CD4-positive, alpha-beta T cell treated with Interleukin-10 for 1 hour (primary cell): ENCODE measurements around the gene SEPTIN10.

Experiments
- DNase-seq: peaks from one replicate; pipeline ENCODE4 v3.0.0-alpha.2; 2020

Gene SEPTIN10

DNA sequence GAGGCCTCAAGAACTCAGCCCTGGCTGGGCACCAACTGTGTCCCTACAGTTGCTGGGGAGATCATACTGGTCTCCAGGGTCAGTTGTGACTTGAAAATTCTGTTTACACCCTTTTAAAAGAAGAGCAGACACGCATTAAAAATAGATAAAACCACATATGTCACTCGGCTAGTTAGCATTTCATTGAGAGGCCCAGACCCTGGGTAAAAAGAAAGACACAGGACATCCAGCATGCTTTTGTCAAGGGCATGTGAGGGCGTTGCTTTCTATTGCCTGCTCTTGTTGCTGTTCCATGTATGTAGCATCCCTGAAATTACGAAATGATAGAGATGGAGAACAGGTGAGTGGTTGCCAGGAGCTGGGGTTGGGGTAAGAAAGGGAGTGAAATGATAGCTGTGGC lies 94.3 kb downstream of the SEPTIN10 start:
- no peak for DNase-seq

DNA sequence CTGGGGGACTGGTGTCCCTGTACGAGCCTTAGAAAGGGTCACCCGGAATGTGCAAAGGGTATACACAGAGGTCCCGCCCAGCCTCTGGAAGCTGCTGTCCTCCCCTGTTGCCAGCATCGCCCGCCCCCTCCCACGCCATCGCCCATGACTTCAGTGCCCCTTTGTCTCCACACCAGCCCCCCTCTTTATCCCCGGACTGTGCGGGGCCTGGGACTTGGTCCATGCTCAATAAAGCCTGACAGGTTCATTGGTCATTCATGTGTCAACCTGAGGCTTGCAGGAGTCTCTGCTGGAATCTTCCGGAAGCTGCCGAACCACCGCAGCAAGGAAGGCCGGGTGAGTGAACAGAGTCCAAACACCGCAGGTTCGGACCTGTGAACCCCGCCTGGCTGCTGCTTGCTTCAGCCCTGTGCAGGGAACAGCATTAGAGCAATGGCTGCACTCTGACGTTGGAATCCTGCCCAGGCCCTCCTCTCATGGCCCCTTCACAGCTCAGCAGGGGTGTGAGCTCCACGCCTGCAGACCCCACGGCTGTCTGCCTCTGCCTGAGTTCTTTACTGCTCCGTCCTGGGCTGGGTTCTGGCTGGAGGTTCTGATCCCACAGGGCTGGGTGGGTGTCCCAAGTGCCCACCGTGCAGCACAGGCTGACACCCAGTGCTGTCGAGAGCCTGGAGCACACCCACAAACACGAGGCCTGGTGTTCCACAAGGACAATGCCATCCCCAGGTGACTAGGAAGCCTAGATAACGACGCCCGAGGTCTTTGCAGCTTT lies 96.5 kb downstream of the SEPTIN10 start:
- DNase-seq = no peak

- DNase-seq = no peak
These were observed 97.2 kb downstream of the SEPTIN10 start for GRCh38 chr2:109516445-109517117.

DNA sequence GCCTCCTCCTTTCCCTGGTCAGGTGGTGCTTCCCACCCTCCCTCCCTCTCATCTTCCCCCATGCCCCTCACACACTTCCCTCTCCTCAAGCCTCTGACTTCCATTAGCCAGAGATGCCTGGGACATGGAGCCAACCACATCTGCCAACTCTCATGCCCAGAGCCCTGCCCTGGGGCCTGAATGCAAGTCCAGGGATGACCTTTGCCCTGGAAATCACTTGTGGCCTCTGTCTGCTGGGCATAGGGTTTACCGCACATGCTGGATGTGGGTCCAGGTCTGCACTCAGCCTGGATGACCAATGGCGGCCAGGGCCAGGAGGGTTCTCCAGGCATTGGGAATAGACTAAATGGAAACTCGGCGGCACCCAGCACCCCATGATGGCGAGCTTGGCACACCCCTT lies 98.9 kb downstream of the SEPTIN10 start:
- no peak for DNase-seq

DNA sequence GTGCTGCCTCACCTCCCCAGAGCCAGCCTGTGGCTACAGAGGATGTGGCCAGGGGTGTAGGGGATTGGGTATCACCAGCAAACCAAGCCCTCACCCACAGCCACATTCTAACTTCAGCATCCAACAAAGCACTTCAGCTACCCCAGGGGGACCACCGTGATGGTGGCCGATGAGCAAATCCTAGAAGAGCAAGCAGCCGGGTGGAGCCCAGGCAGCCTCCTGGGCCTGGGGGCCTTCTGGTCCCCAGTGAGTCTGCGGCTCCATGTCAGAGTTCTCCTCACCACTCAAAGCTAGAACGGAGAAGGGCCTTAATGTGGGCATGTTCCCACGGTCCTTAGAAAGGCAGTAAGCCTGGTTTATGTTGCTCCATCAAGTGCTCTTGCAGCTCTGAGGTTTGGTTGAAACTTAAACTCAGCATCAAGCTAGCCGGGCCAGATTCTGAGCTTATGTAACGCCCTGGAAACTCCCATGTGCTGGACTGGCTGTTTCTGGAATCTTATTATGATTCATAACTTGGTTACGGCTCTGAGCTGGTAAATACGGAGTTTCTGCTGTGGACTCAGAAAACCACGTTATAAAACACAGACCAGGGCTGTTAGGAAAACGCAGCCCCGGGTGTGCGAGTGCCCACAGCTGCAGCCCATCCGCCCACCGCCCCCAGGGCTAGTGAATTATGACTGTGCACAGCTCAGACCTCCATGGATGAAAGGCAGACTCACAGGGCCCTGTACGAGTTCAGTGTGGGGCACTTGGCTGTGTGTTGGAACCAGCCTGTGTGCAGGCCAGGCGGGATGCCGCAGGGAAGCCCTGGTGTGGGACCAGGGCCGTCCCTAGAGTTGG lies 99.8 kb downstream of the SEPTIN10 start:
- no peak for DNase-seq

GRCh38 chr2:109513230-109513629 lies 100.5 kb downstream of the SEPTIN10 start:
- DNase-seq = no peak

DNA sequence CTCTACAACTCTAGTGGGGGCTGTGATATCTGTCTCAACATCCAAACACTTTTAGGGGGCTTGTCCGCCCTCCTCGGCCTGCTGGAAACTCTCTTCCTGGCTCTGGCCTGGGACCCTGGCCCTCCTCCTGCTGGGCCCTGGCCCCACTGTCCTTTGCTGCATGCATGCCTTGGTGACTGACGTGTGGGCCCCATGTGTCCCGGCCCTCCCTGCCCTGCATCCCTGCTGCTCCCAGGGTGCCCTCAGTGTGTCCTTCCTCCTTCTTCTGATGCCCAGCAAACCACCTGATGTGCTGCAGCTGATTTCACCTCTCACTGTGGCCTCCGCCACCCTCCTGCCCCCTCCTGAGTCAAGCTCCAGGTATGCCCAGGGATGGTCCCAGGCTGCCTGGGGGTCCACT lies 101.7 kb downstream of the SEPTIN10 start:
- no peak for DNase-seq

DNA sequence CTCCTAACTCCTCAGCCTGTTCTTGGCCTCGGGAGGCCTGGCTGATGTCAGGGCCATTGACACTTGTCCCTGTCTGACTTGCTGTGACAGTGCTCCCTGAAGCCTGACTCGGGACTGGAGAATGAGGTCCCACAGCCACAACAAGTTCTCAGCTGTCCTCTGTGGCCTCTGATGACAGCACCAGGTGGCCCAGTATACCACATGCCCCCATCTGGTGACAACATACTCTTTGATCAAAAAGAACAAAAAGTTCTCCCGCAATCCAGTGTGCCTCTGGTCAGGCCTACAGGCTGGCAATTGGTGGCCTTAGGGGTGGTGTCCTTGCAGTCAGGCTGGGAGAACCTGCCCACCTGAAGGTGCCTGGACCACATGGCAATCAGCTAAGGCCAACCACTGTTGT lies 102.6 kb downstream of the SEPTIN10 start:
- no peak for DNase-seq

DNA sequence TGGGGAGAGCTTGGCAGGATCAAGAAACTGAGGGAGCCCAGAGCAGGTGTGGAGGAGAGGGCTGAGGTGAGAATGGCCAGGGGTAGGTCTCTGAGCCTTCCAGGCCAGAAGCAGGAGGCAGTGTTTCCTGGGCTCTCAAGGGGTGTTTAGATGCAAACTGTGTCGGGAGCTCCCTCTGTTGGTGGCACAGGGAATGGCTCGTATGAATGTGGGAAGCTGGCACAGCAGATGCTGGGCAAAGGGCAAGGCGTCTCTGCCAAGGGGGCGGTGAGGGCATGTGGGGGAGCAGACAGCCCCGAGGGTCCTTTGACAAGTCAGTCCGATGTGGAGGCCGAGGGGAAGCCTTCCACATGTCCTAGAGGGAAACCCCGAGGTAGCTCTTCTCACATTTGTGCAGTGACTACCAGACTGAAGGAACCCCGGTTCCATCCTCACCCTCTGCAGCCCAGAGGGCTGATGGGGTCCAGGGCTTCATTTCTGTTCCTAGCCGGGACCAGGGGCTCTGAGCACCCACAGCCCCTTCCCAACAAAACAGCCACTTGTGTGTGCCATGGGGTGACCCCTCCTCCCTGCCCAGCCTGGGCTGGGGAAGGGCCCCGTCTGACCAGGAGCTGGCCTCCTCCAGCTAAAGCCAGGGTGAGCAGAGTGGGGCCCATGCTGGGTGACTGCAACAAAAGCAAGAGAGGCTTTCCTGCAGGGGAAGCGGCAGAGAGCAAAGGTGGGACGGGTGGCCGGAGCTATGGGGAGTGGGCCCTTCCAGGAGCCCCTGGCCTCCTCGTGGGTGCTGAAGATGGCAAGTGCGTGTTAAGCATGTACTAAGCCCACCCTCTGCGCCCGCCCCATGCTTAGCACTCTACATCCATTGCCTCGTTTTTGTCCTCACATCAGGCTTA lies 103.4 kb downstream of the SEPTIN10 start:
- peak; percentile 74 for DNase-seq

DNA sequence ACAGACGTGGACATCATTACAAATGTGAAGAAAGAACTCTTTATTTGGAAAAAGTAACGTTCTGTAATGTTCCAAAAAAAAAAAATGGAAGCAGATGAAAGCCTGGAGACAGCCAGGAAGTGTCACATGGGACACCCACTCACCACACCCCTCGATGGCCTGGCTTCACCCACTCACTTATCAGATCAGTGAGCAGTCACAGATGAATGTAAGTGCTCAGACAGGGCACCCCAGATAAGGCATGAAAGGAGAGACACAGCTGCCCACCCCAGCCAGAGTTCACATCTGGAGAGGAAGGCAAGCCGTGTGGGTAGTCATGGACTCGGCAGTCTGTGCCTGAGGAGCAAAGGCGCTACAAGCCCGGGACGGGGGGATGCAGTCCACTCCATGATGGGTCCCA lies 105.2 kb downstream of the SEPTIN10 start:
- DNase-seq = no peak

- DNase-seq = no peak
These were observed 105.9 kb downstream of the SEPTIN10 start for GRCh38 chr2:109507828-109508227.

GRCh38 chr2:109507217-109507616 lies 106.5 kb downstream of the SEPTIN10 start:
- no peak for DNase-seq

DNA sequence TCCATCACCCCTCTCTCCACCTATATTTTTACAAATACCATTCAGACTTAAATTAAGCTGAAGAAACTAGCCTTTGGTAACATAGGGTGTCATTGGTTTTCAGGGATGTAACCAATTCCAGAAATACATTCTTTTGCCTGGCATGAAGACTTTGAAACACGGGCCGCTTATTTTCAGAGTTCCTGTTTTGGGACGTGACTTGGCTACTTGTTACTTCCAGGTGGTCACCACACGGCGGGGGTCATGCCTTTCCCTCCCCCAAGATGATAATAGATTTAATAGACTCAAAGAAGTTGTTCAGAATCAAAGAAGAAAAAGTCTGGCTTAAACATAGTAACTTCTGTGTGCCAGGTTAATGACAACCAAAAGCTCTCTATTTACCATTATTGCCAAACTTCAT lies 110.6 kb downstream of the SEPTIN10 start:
- DNase-seq = no peak

- DNase-seq = no peak
These were observed 112.3 kb downstream of the SEPTIN10 start for GRCh38 chr2:109501461-109501860.

DNA sequence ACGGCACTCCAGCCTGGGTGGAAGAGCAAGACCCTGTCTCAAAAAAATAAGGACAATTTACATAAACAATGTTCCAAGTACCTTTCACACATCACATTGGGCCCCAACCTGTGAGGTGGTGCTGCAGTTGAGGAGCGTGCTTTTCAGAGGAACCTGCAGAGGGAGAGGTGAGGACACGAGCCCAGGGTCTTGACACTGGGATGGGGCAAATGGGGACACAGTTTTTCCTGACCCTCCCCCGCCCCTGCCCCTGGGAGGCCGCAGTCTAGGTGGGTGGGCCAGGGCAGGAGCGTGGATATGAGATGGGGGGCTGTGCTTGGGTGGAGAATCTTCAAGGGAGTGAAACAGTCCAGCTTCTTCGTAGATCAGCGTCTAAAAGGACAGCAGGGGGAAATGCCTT lies 112.9 kb downstream of the SEPTIN10 start:
- no peak for DNase-seq

GRCh38 chr2:109499566-109499965 lies 114.2 kb downstream of the SEPTIN10 start:
- no peak for DNase-seq

DNA sequence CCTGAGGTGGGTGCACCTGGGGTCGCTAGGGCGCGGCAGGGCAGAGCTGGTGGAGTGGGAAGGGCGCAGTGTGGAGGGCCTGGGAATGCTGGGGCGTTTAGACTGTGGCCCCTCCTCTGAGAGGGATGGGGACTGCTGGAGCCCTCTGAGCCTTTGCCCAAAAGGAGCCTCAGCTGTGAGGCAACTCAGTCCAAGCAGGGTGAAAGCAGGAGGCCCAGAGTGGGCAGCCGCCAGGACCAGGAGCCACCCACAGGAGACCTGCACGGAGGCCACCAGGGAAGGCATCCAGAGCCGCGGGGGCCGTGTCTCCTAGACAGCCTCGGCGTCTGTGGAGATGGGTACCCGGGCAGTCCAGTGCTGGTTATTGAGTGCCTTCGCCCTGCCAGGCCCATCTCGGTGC lies 114.9 kb downstream of the SEPTIN10 start:
- no peak for DNase-seq

DNA sequence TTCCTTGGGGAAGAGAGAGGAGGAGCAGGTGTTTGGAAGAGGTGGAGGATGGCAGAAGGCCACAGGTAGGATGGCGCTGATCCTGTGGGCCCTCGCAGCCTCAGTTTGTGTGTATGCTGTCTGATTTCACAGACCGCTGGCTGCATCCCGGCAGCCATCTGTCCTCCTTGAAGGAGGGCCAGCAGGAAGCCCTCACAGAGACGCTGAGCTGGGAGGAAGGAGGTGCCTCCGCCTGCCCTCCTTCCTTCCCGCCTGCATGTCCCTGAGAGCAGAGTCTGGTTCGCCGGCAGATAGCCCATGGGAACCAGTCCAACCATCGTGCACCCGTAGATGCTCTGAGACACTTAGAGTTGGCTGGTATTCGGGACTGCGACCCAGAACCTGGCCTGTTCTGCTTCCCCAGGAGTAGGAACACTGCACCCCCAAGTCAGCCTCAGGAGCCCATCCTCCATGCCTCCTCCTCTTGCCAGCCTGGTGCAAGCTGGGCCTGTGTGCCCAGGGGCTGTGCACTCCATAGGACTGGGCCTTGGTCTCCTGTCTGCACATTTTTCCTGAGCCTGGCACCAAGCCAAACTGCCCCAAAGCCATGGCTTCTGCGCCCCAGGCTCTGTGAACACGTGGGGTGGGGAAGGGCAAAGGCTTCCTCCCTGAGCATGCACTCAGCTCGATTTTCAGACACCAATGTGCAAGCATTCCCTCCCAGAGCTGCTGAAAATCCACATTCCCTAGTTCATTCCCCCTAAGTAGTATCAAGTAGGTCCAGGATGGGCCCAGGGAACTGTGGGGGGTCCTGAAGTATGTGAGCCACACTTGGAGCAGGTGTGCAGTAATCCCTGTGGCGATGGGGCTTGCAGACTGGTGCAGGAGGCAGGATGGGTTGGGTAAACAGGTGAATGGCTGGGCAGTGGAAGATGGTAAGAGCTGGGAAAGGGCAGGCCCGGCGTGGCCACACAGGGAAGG lies 115.6 kb downstream of the SEPTIN10 start:
- no peak for DNase-seq

DNA sequence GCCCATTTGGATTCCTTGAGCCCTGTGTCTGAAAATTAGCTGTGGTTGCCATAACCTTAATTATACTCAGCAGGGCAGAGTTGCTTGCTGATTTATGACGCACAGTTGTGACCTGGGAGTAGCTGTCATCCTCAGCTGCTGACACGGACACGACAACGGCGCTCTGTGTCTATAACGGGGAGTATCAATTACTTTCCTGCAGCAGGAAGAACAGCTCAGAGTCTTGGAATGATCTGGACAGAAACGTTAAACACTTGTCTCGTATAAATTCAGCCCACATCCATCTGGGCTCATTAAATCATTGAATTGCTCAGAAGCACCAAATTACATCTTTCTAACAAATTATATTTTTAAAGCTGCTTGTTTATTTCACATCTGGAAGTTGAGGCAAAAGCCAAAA lies 116.3 kb downstream of the SEPTIN10 start:
- DNase-seq = no peak

GRCh38 chr2:109494351-109494750 lies 119.4 kb downstream of the SEPTIN10 start:
- DNase-seq = no peak

DNA sequence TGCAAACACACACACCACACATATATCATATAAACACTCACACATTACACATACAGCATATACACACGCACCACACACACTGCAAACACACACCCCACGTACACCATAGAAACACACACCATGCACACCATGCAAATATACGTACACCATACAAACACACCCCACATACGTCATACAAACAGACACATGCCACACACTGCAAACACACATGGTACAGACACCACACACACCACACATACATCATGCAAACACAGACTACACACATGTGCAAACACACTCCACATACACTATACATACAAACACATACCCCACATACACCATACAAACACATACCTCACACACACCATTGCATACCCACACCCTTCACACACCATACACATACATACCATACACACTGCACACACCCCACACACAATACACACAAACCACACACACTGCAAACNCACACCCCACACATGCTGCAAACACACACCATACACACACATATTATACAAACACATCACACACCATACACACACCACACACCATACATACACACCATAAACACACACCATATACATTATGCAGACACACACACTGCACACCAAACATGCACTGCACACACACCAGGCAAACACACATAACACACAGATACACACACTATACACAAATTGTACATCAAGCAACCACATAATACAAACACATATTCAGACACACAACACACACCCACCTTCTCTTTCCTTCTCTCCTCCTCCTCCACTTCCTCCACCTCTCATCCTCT lies 120.4 kb downstream of the SEPTIN10 start:
- DNase-seq = no peak
